ENCODE results near the gene ASB18. TPM values are rescaled to one million over a fixed set of nuclear protein-coding genes. Genes with fewer than 3 reads are reported as not detected.

ASB18 gene
- polyA plus RNA-seq, 3 donors = not detected

- Histone ChIP-seq H2AFZ (ENCODE audit: insufficient read depth, low read depth, low read length, poor library complexity, severe bottlenecking) (no peak overlapping the region), H3K27ac (ENCODE audit: low read depth in 1 of 2, low read length in 2 of 2) (no peak overlapping the region), H3K4me1 (ENCODE audit: control insufficient read depth in 1 of 2, insufficient read depth in 2 of 2, low read length in 2 of 2) (no peaks in the 10 kb centered on the region), H3K27me3 (ENCODE audit: control insufficient read depth in 2 of 2, insufficient read depth in 2 of 2, low read length in 2 of 2) (no peaks in the 10 kb centered on the region), H3K4me3 (replicated peaks in 1 of 3; ENCODE audit: low read depth in 2 of 3, low read length in 3 of 3) (no peak overlapping the region), H3K9me3 (replicated peaks in 1 of 2; ENCODE audit: control insufficient read depth in 1 of 2, insufficient read depth in 1 of 2, low read length in 2 of 2) (peaks cover 0 to 2% of the 10 kb centered on the region in 2 donors), H3K9ac (ENCODE audit: insufficient read depth, low read length, poor library complexity, severe bottlenecking) (no peak overlapping the region), H3K4me2 (replicated peaks; ENCODE audit: extremely low read depth, low read length, poor library complexity, severe bottlenecking) (no peak overlapping the region), H4K20me1 (ENCODE audit: insufficient read depth, low read length) (no peaks in the 10 kb centered on the region), H3K79me2 (ENCODE audit: insufficient read depth, low read length) (no peaks in the 10 kb centered on the region), H3K36me3 (replicated peaks in 1 of 2; ENCODE audit: control insufficient read depth in 1 of 2, insufficient read depth in 2 of 2, low read length in 2 of 2) (no peaks in the 10 kb centered on the region)
- intact Hi-C loops (cut with micrococcal nuclease) = no loop called here
- Mint-ChIP-seq H3K9me3 (peaks cover 0 to 6% (median 2%) of the 10 kb centered on the region in 7 donors), H3K36me3 (no peaks in the 10 kb centered on the region), H3K4me3 (no peak overlapping the region), H3K27ac (no peak overlapping the region), H3K4me1 (no peaks in the 10 kb centered on the region), H3K27me3 (ENCODE audit: low read depth in 3 of 3) (peaks cover 0 to 8% (median 1%) of the 10 kb centered on the region in 3 donors)
- TF ChIP-seq CTCF (IDR thresholded peaks at IDR 0.05) = no peak
- 100% methylated on average over 1 of the region's 2 CpGs for WGBS (ENCODE audit: insufficient coverage)
- DNase-seq = no peak
Measured at GRCh38 chr2:236303935-236304334, 39.7 kb upstream of the ASB18 start.

GRCh38 chr2:236302555-236302954 is 38.3 kb upstream of the ASB18 start:
- Mint-ChIP-seq H3K4me1 (no peaks in the 10 kb centered on the region), H3K36me3 (no peaks in the 10 kb centered on the region), H3K4me3 (no peak overlapping the region), H3K27ac (no peak overlapping the region), H3K27me3 (ENCODE audit: low read depth in 3 of 3) (peaks cover 0 to 3% (median 1%) of the 10 kb centered on the region in 3 donors), H3K9me3 (peaks cover 0 to 9% (median 2%) of the 10 kb centered on the region in 7 donors)
- Histone ChIP-seq H4K20me1 (ENCODE audit: insufficient read depth, low read length) (no peaks in the 10 kb centered on the region), H2AFZ (ENCODE audit: insufficient read depth, low read depth, low read length, poor library complexity, severe bottlenecking) (no peak overlapping the region), H3K9ac (ENCODE audit: insufficient read depth, low read length, poor library complexity, severe bottlenecking) (no peak overlapping the region), H3K27ac (ENCODE audit: low read depth in 1 of 2, low read length in 2 of 2) (no peak overlapping the region), H3K36me3 (replicated peaks in 1 of 2; ENCODE audit: control insufficient read depth in 1 of 2, insufficient read depth in 2 of 2, low read length in 2 of 2) (no peaks in the 10 kb centered on the region), H3K9me3 (replicated peaks in 1 of 2; ENCODE audit: control insufficient read depth in 1 of 2, insufficient read depth in 1 of 2, low read length in 2 of 2) (peaks cover 0 to 3% of the 10 kb centered on the region in 2 donors), H3K4me2 (replicated peaks; ENCODE audit: extremely low read depth, low read length, poor library complexity, severe bottlenecking) (no peak overlapping the region), H3K79me2 (ENCODE audit: insufficient read depth, low read length) (no peaks in the 10 kb centered on the region), H3K27me3 (ENCODE audit: control insufficient read depth in 2 of 2, insufficient read depth in 2 of 2, low read length in 2 of 2) (no peaks in the 10 kb centered on the region), H3K4me1 (ENCODE audit: control insufficient read depth in 1 of 2, insufficient read depth in 2 of 2, low read length in 2 of 2) (no peaks in the 10 kb centered on the region), H3K4me3 (replicated peaks in 1 of 3; ENCODE audit: low read depth in 2 of 3, low read length in 3 of 3) (no peak overlapping the region)
- no peak for DNase-seq
- intact Hi-C loops (cut with micrococcal nuclease) = no loop called here
- WGBS (ENCODE audit: insufficient coverage) = 95% methylated on average over 4 of the region's 6 CpGs
- TF ChIP-seq CTCF (IDR thresholded peaks at IDR 0.05) = no peak
